HG03103 (cell line): ENCODE data around the gene RAB22A.
"Not testable (repeated sequence)": the region's sequence is repeated elsewhere in the genome, so short reads cannot be mapped to it uniquely, and the experiment has no call there.

ENCODE experiments used
- ATAC-seq: cut with Tn5 transposase; IDR thresholded peaks from one replicate; pipeline ENCODE4 v1.9.1; 2021; ENCODE audit warnings: low read depth; ENCODE audit not compliant: unreplicated experiment

The RAB22A gene

GRCh38 chr20:58340151-58340550 is 30.6 kb downstream of the RAB22A start:
- ATAC-seq: no peak

GRCh38 chr20:58340853-58341252 is 31.3 kb downstream of the RAB22A start:
- ATAC-seq: no peak

GRCh38 chr20:58342104-58342945 is 32.8 kb downstream of the RAB22A start:
- ATAC-seq: no peak

- no peak for ATAC-seq
These were observed 35.2 kb downstream of the RAB22A start for GRCh38 chr20:58344741-58345140.

- no peak for ATAC-seq
These were observed 40.1 kb downstream of the RAB22A start for GRCh38 chr20:58349570-58349969.

- no peak for ATAC-seq
These were observed 43.0 kb downstream of the RAB22A start for GRCh38 chr20:58352468-58352867.

GRCh38 chr20:58359441-58359840 is 49.9 kb downstream of the RAB22A start:
- no peak for ATAC-seq

- ATAC-seq: no peak
These were observed 51.4 kb downstream of the RAB22A start for GRCh38 chr20:58360936-58361335.

- ATAC-seq: no peak
These were observed 52.1 kb downstream of the RAB22A start for GRCh38 chr20:58361481-58362205.

- no peak for ATAC-seq
These were observed 52.6 kb downstream of the RAB22A start for GRCh38 chr20:58362206-58362516.

GRCh38 chr20:58362970-58363369 is 53.5 kb downstream of the RAB22A start:
- ATAC-seq: no peak

- ATAC-seq: no peak
These were observed 57.4 kb downstream of the RAB22A start for GRCh38 chr20:58366866-58367265.

GRCh38 chr20:58372806-58373205 is 63.3 kb downstream of the RAB22A start:
- no peak for ATAC-seq

- not testable (repeated sequence) for ATAC-seq
These were observed 63.8 kb downstream of the RAB22A start for GRCh38 chr20:58373296-58373695.

GRCh38 chr20:58374027-58374850 is 64.7 kb downstream of the RAB22A start:
- ATAC-seq: no peak

- no peak for ATAC-seq
These were observed 65.6 kb downstream of the RAB22A start for GRCh38 chr20:58374906-58375758.

GRCh38 chr20:58375759-58376352 is 66.3 kb downstream of the RAB22A start:
- ATAC-seq: no peak

GRCh38 chr20:58377017-58377416 is 67.5 kb downstream of the RAB22A start:
- no peak for ATAC-seq

GRCh38 chr20:58377766-58378401 is 68.4 kb downstream of the RAB22A start:
- no peak for ATAC-seq
